NCI-H2196 treated with DMSO at 0.1 percent for 48 hours (cell line): ENCODE measurements around the gene ROS1.

ENCODE experiments used
- DNase-seq: peaks from one replicate; lab custom pipeline; 2025; ENCODE audit not compliant: unreplicated experiment; lab: John Stamatoyannopoulos, UW

Gene ROS1

DNA sequence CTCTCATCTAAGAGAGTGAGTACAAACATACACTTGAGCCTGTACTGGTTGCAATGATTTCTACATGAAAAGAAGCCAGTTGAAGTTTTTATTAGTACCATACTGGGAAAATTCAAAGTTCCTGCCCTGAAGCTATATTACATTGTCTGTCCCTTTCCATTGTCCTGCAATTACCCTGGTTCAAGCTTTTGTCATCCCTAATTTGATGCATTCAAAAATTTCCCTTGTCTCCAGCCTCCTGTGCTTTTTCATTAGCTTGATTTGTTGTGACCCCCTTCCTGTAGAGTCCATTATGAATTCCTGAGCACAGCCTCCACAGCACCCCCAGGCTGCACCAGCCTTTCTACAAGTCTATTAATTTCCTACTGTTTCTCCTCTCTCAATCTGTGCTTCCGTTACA lies 114.0 kb downstream of the ROS1 start:
- DNase-seq: no peak

DNA sequence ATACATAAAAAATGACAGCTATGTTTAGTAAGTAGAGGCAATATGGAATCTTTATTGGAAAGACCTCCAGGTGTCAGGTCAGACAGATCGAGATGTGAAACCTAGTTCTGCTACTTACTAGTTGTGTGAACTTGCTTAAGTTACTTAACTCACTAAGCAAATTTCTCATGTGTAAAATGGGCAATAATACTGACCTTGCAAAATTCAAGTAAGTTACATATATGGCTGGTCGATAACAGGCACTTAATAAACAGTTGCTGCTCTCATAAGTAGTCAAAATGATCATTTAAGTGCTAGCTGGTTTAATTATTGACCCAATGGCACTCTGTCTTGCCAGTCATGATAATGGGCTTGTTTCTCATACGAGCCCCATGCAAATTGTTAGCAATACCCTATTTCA lies 114.4 kb downstream of the ROS1 start:
- no peak for DNase-seq

DNA sequence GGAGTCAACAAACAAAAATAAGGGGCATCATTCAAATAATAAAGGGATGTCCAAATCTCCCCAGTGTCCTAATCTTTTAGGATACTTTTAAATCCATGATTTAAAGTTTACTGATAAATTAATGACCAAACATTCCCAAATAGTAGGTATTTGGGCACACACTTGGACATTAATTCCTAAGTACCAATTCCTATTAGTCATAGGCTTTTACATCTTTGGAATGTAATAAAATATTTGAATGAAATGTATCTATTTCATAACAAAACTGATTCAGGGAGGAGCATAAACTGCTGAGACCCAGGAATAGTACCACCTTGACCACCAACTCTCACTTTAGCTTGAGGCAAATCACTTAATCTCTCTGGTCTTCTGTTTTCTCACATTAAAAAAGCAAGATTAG lies 116.1 kb downstream of the ROS1 start:
- no peak for DNase-seq

DNA sequence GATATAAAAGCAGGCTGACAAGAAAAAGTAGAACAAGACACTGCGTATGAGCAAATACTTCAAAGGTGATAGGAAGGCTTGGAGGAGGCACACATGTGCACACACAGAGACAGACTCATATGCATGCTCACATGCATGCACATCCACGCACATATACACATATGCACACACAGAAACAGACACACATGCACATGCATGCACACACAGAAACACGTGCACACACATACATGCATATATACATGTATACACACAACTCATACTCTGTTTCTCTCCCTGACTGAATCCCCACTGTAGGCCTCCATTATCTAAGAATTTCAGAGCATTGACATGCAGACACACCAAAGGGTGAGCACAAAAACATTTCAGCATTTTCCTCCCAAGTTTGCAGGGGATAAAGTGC lies 116.7 kb downstream of the ROS1 start:
- no peak for DNase-seq

DNA sequence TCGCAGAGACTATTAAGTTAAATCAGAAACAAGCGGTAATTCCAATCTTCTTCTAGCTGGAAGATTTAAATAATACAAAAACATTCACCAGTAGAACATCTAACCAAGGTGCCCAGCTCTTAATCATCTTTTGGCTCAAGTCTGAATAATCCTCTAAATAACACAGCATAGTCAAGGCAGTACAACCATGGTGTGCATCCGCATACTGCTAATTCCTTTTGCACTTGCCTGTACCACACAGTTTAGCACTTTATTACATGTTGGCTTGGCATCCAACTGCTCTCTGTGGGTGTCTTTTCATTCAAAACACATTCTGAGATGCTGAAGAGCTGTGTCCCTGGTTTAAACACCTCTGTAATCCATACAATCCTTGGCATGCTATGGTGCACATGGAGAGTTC lies 118.1 kb downstream of the ROS1 start:
- DNase-seq: no peak

DNA sequence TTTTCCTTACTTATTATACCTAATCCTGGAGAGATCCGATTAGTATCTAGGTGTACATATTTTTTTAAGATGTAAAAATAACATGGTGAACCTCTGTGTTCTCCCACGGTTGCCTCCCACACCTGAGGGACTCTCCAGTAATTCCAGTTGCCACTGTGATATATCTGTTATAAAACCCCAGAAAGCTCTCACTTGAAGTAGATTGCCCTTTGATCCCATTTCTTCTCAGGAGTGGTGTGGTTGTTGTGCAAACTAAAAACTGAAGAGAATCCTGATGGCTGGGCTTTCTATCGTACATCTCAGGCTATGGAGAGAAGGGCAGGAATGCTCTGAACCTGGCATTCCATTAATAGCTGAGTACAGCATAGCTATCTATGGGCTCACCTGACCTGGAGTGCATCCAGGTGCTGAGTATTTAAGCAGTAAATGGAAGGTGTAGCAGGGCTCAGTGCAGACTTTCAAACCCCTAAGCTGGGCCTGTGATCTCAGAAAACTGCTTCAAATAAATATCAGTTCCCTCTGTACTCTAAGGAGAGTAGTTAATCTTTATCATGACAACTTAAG lies 119.4 kb downstream of the ROS1 start:
- no peak for DNase-seq

DNA sequence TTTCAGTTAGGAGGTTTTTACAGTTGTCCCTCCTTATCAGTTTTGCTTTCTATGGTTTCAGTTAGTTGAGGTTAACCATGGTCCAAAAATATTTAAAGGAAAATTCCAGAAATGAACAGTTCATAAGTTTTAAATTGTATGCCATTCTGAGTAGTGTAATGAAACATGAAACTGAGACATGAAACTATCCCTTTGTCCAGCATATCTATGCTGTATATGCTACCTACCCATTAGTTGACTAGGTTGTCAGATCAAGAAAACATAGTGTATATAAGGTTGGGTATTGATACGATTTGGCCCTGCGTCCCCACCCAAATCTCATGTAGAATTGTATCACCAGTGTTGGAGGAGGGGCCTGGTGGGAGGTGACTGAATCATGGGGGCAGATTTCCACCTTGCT lies 121.3 kb downstream of the ROS1 start:
- DNase-seq: no peak

DNA sequence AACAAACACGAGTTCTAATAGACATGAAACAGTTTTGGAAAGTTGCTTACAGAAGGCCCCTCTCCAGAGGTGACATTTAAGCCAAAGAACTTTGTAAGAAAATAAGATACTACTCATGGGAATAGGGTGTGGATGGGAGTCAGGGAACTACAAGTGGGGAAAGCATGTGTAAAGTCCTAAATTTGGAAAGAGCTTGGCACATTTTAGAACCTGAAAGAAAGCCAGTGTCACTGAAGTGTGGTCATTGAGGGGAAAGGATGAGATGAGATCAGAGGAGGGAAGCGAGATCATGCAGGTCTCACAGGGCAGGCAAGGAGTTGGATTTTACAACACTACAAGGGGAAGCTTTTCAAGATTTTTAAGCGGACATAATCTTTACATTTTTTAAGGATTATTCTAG lies 122.4 kb downstream of the ROS1 start:
- DNase-seq: no peak

DNA sequence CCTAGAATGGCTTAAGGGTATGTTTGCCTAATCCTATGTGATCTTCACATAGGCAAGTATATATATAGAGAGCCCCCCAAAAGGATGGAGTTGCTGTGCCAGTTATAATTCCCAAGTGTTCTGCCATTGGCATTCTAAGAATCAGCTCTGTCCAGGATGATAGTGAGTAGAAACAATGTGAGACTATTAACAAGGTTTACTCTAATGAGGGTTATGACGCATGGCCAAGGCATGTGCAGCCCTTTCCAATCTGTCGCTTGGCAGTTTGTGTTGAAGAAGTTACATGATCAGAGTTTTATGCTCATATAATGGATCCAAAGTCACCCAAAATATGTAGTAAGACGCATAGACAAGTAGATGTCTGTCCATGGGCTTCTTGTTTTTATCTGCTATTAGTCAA lies 126.8 kb downstream of the ROS1 start:
- DNase-seq: no peak

DNA sequence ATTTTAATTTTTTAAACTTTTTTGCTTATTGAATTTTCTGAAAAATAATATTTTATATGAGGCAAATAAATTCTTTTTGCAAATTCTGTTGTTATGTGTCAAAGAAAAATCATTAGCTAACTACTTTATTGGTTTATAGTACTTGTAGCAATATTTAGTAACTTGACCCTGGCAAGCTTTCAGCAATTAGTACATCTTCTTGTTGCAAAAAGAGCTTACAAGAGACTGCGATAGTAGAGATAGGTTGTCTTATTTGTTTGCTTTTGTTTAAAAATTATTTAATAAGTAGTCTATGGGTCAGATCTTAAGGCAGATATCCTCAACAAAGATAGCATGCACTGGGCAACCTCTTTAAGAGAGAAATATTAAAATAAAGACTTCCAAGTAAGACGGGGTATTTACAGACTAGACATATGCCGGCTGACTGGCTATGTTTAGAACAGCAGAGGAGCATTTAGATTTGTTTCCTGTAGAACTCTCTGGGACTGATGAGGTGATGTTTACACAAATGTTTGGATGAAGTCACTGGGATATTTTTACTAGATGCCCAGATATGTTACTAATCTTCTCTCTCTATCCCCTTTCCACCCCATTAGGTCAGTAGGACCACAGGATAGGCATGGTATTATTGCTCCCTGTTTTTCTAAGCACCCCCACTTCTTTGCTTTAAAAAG lies 135.4 kb downstream of the ROS1 start:
- DNase-seq: no peak

DNA sequence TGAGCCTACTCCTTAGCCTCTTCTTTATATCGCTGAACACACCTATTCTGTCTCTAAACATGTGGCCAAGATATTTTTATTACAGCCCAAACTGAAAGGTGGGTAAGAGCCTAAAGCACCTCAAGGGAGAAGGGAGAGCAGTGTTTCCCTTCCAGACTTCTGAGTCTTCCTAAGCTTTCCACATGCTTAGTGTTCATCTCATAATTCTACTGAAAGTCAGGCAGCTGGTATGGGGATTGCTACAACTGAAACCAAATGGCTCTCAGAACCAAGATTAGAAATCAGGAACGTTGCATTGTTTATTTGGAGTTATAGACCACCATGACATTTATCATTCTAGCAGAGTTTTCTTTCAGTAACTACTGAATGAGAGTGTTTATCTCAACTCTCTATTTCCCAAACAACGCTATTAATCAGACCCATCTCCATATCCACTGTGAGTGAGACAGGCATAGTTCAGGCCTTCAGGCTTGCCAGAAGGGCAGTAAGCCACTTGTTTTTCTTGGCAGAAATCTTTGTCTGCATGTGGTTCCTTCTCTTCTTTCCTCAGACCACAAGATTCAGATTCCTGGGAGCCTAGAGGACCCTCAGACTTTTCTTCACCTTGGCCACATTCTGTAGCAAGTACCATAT lies 137.5 kb downstream of the ROS1 start:
- DNase-seq: no peak

DNA sequence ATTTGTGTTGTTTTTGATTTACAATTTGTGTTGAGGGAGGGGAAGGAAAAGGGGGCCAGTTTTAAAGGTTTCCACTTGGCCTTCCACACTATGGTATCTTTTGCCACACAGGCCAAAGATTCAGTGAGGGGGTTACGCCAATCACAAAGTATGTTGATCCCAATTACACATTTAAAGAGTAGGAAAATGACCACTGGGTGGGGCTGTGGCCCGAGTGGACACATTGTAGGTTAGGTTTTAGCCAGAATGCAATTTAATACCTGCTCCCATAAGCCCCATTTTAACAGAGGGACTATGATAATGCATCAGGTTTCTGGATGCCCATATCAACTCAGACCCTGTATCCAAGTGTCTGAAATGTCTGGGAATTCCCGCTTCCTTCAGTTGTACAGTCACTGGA lies 144.8 kb downstream of the ROS1 start:
- DNase-seq: no peak

DNA sequence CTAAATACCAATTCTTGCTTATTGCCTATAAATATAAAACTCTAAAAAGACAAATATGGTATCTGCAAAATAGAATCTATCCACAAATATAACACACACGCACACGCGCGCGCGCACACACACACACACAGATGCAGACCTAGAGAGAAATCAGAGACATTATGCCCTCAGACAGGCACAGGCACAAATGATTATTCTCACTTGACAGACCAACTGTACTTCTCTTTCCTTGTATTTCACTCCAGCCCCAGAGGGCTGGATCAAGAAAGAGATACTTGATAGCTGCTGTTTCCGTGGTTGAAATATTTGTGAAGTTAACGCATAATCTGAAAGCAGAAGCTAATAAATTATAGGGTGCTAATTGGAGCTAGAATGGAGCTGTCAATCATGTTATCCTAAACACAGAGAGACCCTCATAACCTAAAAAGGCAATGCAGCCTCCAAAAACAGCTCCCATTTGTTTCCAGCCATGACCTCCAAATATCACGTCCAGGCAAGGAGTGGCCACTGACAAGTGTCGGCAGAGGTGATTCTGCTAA lies 148.9 kb downstream of the ROS1 start:
- DNase-seq: no peak

DNA sequence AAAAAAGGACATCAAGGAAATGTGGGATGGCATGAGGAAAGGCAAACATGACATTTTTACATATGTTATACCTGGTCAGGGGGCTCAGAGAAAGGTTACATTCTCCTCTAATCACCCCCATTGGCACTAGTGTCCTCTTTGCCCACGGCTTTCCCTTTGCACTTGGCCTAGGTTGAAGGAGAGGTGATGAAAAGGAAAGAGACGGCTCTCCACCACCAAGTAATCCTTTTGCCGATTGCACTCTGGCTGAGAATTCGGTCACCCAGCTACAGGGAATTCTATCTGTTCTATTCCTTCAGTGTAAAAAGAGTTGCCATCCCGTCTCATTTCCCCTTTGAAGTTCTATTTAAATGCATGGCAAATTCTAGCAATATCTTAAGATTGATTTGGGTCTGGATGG lies 150.0 kb downstream of the ROS1 start:
- DNase-seq: no peak

DNA sequence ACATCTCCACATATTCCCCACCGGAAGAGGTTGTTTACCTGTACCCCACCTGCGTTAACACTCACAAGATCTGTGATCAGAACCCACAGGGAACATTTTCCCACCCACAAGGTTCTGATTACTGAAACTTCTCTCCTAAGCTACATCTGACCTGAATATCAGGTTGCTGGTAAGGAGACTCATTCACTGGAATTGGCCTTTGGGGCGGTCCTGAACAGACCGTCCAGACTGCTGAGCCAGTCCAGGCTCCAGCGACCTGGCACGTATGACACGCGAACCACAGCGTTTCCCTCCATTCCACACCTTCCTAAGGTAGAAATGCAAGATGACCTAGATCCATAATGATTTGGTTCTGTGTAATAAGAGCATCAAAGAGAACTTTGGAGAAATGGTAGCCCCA lies 150.5 kb downstream of the ROS1 start:
- no peak for DNase-seq

DNA sequence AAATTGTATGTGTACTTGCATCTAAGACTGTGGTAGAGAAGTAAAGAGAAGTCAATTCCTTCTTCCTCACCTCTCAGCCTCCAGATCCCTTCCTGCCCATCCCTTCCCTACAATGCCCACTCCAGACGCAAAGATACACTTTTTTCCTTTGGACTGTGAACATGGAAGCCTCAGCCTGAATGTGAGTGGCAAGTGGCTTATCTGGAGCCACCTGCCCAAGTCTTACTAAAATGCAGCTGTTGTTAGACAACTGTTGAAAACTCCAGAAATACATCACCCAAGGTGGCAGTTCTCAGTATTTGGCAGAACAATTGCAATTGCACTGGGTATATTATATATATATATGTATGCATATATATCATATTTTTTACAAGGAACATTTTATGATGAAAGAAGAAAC lies 152.9 kb downstream of the ROS1 start:
- no peak for DNase-seq

DNA sequence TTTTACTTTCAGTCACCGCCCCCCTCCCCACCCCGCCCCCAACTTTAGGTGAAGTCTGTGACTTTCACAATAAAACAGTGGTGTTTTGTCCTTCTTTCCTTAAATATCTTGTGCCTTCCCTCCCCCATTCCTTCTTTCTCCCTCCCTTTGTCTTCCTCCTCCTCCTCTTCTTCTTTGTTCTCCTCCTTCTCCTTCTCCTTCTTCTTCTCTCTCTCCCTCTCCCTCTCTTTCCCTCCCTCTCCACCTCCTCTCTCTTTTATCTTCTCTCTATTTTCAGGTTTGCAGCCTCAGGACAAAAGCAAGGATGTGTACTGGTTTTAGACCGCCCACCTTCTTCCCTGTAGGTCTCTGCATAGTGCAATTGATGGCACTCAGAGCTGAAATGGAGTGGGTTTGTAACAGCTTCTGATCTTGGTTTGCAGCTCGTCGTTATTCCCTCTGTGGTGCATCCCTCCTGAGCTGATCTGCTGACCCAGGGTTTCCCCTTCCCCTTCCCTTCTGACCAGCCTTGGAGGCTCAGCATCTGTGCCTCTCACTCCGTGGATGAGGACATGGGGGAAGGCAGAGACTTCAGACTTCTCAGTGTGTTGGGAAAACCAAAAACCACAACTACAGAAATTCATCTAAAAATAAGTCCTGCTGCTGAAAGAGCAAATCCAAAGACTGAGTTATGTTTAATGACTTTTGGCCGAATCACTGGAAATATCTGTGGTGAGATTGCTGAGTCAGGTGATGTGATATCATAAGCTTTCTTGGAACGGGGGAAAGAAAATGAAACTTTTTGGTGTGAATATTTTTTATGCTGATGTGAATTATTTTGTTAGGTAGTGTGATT lies 153.5 kb downstream of the ROS1 start:
- no peak for DNase-seq

DNA sequence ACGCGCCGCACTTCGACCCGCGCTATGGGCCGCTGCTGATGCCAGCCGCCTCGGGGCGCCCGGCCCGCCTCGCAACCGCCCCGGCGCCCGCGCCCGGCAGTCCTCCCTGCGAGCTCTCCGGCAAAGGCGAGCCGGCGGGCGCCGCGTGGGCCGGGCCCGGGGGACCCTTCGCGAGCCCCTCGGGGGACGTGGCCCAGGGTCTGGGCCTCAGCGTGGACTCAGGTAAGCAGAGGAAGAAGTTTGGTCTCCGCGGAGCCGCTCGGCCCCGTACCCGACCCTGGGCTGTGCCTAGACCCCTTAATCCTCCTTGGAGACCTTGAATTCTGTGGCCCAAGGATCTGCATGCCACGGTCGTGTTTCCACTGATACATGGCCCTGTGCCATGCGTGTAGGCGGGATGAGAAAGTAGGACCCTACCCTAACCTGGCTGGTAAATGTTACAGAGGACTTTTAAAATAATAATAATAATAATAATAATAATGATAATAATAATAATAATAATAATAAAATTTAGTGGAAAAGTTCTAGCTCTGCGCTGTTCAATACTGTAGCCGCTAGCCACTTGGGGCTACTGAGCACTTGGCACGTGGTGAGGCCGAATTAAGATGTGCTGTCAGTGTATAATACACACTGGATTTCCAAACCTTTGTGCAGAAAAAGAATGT lies 154.8 kb downstream of the ROS1 start:
- DNase-seq: no peak

DNA sequence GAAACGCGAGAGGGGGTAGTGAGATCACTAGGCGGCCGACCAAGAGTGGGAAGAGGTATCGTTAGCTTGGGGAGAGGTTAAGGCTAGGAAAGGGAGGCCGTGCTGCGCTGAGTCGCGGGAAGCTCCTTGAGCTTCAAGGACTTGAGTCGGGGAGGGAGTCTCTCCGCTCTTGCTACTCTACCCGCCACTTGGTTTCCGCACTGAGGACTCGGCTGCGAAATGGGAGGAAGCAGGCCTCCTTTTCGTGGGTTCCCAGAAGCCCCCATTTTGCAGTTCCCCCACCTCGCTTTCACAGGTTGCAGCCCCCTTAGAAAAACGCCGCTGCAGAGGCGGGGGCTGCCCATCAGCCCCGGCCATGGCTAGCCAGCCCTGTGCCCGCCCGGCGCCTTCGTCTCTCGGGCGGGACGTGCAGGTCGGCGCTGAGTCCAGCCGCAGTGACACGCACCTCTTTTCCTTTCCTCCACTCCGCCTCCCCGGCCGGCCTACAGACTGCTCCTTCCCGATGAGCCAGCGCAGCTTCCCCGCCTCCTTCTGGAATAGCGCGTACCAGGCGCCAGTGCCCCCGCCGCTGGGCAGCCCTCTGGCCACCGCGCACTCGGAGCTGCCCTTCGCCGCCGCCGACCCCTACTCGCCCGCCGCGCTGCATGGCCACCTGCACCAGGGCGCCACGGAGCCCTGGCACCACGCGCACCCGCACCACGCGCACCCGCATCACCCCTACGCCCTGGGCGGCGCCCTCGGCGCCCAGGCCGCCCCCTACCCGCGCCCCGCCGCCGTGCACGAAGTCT lies 155.5 kb downstream of the ROS1 start:
- DNase-seq: no peak

DNA sequence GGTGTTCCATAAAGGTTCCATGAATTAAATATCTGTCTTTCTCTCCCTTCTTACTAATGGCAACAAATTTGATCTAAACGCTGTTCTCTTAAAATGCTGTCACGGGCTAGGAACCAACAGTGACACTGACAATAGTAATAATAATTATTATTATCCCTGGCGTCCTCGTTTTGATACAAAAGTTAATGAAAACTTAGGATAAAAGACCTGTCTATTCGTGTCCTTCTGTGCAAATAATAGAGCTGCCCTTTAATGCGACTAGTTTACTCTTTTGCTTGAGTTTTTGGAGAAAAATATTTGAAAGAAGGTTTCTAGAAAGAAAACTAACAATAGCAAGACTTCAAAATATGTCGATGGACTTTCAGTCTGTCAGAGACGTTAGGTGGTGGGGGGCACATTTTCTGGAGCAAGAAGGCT lies 156.1 kb downstream of the ROS1 start:
- no peak for DNase-seq
